GM21786 (cell line): ENCODE measurements around the gene HDAC8.
"Not testable (repeated sequence)": the region's sequence is repeated elsewhere in the genome, so short reads cannot be mapped to it uniquely, and the experiment has no call there.

Experiments used
- ATAC-seq: cut with Tn5 transposase; IDR thresholded peaks from one replicate; pipeline ENCODE4 v1.9.1; 2021; ENCODE audit not compliant: unreplicated experiment

HDAC8 gene

GRCh38 chrX:72326605-72327300 lies 245.9 kb downstream of the HDAC8 start:
- no peak for ATAC-seq

DNA sequence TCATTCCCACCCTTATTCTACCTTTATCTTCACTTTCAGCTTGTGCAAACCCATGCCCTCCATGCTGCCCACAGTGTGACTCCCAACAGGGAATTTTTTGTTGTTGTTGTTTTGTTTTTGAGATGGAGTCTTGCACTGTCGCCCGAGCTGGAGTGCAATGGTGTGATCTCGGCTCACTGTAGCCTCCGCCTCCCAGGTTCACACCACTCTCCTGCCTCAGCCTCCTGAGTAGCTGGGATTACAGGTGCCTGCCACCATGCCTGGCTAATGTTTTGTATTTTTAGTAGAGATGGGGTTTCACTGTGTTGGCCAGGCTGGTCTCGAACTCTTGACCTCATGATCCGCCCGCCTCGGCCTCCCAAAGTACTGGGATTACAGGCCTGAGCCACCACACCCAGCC lies 253.0 kb downstream of the HDAC8 start:
- ATAC-seq = not testable (repeated sequence)

GRCh38 chrX:72317139-72317538 lies 255.5 kb downstream of the HDAC8 start:
- ATAC-seq = no peak

GRCh38 chrX:72316408-72317110 lies 256.1 kb downstream of the HDAC8 start:
- ATAC-seq = no peak

- ATAC-seq = no peak
Observed at GRCh38 chrX:72314881-72315280, 257.8 kb downstream of the HDAC8 start.

- ATAC-seq = no peak
Observed at GRCh38 chrX:72313707-72314641, 258.7 kb downstream of the HDAC8 start.

- no peak for ATAC-seq
Observed at GRCh38 chrX:72312311-72312940, 260.2 kb downstream of the HDAC8 start.

DNA sequence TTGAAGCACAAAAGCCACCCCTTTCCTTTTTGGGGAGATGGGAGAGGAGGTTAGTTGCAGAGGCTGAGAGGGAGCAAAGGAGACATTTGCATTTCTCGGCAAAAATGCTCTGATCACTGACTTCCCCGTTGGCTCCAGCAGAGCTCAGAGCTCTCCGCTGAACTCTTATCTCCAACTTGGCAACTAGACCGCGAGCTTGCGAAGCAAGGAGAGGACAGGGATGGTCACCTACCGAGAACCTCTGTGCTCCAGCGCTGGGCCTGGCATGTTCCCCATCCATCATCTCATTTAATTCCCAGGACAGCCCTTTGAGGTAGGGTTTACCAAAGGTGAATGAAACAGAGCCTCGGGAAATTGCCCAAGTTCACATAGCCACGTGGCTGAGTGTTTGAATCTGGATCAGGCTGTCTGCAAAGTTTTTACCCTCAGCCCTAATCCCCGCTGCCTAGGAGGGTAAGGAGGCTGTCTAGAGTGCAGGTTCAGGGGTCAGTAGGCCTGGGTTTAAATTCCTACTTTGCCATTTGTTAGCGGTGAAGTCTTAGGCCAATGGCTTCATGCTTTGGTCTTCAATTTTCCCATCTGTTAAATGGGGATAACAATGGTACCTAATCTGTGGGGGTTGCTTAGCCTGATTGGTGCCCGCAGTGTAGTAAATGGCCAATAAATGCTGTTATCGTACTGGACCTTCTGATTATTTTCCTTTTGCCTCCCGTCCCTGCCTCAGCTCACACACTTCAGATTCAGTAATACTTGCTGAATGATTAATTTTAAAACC lies 263.2 kb downstream of the HDAC8 start:
- no peak for ATAC-seq

GRCh38 chrX:72308566-72309296 lies 263.9 kb downstream of the HDAC8 start:
- no peak for ATAC-seq

DNA sequence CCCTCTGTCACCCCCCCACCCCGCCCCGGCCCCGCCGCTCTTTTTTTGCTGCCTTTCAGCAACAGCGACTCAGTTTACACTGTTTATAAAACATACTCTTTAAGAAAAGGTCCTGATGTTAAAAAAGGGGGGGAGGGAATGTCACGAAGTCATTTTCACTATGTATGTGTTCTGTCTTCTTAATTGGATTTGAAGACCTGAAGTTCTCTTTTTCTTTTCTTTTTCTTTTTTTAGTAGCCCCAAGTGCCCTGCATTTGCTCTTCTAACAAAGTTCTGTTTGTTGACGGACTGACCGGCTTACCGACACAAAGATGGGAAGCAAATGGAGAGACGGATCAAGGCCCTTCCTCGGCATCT lies 264.5 kb downstream of the HDAC8 start:
- no peak for ATAC-seq

DNA sequence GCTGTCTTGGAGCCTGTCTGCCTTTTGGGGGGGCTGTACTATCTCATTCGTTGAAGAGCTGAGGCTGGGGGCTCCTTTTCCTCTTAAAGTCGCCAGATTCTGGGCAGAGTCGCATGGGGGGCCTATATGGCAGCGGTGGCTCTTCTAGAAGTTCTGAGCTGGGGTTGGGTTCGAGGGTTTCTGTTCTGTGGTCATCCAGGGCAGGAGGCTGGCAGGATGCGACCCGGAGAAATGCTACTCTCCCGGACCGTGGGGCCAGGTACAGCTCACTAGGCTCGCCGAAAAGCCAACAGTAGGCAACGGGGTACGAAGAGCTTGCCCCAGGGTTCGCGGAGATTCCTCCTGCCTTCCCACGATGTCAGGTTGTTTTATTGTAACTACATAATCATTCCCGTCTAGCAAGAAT lies 265.0 kb downstream of the HDAC8 start:
- no peak for ATAC-seq

- peak; percentile 66 for ATAC-seq
Observed at GRCh38 chrX:72306851-72307645, 265.6 kb downstream of the HDAC8 start.

DNA sequence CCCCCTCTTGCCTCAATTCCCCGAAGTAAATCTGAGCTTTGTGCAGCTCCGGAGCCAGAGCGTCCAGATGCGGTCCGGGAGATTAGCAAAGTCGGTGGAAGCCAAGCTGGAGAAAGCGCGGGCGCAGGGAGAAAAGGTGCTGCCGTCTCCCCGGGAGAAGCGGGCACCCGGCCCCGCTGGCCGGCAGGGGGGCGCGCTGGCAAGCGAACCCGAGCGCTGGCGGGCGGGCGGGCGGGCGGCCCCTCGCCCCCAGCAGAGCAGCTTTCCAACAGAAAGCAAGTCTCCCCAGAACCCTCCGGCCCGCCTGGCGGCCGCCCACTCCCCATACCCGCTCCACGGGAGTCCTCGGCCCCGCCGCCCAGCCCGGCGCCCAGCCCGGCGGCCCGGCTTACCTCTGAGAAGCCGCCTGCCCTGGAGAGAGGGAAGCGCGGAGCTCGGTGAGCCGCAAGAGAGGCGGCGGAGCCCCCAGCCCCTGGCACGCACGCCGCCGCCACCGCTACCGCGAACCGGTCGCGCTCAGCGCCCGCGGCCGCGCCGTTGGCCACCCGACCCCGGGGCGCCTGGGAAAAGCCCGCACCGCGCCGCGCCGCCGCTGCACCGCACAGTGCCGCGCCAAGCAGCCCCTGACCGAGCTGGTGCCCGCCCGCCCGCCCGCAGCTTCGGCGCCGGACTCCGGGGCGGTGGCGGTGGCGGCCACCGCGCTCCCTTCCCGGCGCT lies 266.4 kb downstream of the HDAC8 start:
- no peak for ATAC-seq

DNA sequence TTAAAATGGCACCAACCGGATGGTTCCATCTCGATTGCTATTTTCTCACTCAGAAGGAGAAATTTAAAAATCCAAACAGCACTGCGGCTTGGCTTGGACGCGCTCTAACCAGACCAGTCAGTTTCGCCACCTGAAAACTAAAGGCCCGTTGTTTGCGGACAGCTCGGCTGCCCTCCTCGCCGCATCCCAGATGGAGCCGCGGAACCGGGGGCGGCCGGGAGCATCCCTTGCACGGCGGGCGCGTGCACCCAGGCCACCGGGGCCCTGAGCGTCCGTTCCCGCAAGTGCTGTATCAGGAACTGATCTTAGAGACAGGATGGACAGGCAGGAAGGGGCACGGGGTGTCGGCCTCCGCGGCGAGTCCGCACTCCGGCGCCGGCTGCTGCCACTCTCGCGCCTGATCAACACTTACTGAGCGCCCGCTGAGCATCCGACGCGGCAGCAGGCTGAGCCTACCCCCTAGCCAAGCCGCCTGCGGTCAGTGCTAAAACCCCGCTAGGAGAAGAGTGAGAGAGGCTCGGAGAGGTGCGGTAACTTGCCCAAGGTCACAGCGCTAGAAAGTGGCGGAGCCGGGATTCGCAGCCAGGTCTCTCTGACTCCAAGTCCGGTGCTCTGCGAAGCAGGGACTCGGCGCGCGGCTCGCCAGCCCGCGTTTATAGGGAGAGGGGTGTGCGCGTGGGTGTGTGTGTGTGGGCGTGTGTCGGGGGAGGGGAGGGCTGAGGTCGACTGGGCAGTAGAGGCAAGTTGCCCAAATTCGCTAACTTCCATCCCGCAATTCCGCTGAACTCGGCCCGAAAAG lies 267.2 kb downstream of the HDAC8 start, which contains the start of gene CITED1:
TSS of gene CITED1 (minus strand) at position 629 of the 799 bp plus-strand sequence. CDS start 3,045 bp downstream, outside the sequence.
- ATAC-seq = no peak

- ATAC-seq = no peak
Observed at GRCh38 chrX:72304877-72305276, 267.8 kb downstream of the HDAC8 start.

DNA sequence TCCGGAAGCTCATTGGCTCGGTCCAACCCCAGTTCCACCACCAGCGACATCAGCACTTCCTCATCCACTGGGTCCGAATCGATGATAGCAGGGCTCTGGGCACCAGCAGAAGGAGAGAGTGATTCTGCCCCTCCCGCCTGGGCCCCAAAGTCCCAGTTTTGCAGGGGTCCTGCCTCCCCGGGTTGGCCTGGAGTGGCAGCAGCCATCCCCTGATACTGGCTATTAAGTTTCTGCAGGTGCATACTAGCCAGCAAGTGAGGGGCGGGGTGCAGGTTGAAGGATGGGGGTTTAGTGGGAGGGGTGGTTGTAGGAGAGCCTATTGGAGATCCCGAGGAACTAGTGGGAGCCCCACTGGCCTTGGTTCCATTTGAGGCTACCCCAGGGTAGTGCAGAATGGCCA lies 270.9 kb downstream of the HDAC8 start:
- no peak for ATAC-seq

DNA sequence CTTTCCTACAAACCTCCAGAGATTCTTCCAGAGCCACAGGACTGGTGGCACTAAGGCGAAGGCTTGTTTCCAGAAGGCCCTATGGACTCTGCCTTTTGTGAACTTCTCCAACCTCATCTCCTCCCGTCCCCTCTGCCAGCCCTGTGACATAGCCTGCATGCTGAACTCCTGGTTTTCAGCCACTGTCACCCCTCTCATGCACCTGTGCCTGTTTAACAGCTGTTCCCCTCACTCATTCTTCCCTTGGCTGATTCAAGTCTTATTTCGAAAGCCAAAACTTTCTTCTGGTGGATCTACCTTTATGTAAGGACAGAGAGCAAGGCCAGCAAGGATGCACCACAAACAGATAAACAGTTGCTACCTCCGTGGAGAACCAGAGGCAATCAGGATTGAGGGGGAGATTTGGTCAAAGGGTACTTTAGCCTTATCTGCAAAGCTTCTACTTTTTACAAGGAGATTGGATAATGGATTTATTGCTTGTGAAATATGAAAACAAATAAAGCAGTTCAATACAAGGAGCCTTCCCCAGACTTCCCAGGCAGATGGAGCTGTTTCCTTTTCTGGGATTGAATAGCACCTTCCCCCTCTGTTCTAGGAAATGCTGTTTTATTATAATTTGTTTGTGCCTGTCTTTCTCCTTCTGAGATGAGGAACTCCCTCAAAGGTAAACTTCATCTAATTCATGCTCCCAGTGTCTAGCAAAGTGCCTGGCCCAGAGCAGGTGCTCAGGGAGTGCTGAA lies 272.6 kb downstream of the HDAC8 start:
- ATAC-seq = no peak
